ENCODE measurements around the gene TFPI.

TFPI gene

DNA sequence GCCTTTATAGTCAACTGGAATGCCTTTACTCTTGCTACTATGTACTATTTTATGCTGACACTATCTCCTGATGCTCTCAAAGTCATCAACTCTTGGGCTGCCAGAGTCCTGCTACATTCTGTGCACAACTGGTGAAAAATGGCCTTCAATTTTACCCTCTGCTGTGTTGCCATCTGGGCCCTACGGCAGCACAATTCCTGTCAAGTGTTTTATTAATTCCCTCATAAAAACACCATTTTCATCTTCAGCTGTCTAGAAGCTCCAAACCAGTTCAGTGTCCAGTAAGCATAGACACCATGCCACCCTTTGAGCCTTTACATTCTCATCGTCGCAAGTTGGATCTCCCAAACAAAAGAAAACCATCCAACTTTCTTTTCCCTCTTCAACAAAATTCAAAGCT, 132.7 kb downstream of the TFPI start:
- Mint-ChIP-seq H3K27me3 (no peaks in the 10 kb centered on the region), H3K27ac (no peak overlapping the region), H3K9me3 (no peaks in the 10 kb centered on the region), H3K4me1 (no peaks in the 10 kb centered on the region), H3K36me3 (ENCODE audit: low read depth) (no peaks in the 10 kb centered on the region), H3K4me3 (no peak overlapping the region)
- DNase-seq (no peak), ATAC-seq (no peak)

DNA sequence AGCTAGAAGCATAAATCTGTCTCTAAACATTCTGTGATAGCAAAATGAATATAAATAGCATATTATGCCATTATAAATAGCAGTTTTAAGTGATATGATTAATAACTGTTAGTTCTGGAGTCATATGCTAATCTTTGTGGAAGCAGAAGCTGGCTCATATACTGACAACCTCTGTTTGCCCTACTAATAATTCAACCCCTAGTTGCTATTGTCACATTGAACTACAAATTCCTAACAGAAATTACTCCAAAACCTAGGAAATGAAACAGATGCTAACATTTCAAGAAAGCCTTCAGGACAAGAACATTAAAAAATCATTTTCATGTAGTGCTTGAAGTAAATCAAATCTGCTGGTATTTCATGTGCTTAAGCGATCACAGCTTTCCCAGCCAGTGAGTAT, 134.4 kb downstream of the TFPI start:
- Mint-ChIP-seq H3K4me1 (no peaks in the 10 kb centered on the region), H3K27me3 (no peaks in the 10 kb centered on the region), H3K36me3 (ENCODE audit: low read depth) (no peaks in the 10 kb centered on the region), H3K27ac (no peak overlapping the region), H3K9me3 (no peaks in the 10 kb centered on the region), H3K4me3 (no peak overlapping the region)
- no peak for ATAC-seq
- DNase-seq = no peak

DNA sequence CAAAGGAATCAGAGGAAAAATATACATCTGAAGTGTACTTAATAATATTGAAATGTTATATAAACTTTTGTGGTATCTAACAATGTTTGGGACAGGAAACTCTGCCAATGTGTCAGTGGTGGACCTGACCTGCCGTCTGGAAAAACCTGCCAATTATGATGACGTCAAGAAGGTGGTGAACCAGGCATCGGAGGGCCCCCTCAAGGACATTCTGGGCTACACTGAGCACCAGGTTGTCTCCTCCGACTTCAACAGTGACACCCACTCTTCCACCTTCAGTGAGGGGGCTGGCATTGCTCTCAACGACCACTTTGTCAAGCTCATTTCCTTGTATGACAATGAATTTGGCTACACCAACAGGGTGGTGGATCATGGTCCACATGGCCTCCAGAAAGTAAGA, 138.8 kb downstream of the TFPI start:
- no peaks in the 10 kb centered on the region for H3K9me3 Mint-ChIP-seq
- no peaks in the 10 kb centered on the region for H3K27me3 Mint-ChIP-seq
- no peak for DNase-seq
- no peak for ATAC-seq
- no peak overlapping the region for H3K27ac Mint-ChIP-seq
- H3K4me1 Mint-ChIP-seq = no peaks in the 10 kb centered on the region
- H3K36me3 Mint-ChIP-seq (ENCODE audit: low read depth) = no peaks in the 10 kb centered on the region
- H3K4me3 Mint-ChIP-seq = no peak overlapping the region
